ENCODE measurements around the gene HTT. TPM values are rescaled to one million over a fixed set of nuclear protein-coding genes. Genes with fewer than 3 reads are reported as not detected.

HTT gene
- total RNA-seq, 2 donors from 2014 or later, result 104 to 109 TPM

DNA sequence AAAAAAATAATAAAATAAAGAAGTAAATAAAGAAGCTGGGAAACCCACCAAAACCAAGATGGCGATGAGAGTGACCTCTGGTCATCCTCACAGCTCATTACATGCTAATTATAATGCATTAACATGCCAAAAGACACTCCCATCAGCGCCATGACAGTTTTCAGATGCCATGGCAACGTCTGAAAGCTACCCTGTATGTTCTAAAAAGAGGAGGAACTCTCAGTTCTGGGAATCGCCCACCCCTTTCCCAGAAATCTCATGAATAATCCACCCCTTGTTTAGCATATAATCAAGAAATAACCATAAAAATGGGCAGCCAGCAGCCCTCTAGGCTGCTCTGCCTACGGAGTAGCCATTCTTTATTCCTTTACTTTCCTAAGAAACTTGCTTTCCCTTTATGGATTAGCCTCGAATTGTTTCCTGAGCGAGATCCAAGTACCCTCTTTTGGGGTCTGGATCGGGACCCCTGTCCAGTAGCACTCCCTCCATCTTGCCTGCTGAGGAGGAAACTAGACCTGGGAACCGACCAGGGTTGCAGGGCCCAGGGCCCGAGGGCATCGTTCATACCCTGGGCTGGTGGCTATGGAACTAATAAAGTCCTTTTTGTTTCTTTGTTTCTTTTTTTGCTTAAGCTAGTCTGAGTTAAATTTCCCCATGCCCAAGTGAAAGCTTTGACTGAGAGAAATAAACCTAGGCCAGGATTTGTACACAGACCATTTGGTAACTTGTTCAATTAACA is 31.0 kb upstream of the HTT start:
- TF ChIP-seq, protein P1, sequence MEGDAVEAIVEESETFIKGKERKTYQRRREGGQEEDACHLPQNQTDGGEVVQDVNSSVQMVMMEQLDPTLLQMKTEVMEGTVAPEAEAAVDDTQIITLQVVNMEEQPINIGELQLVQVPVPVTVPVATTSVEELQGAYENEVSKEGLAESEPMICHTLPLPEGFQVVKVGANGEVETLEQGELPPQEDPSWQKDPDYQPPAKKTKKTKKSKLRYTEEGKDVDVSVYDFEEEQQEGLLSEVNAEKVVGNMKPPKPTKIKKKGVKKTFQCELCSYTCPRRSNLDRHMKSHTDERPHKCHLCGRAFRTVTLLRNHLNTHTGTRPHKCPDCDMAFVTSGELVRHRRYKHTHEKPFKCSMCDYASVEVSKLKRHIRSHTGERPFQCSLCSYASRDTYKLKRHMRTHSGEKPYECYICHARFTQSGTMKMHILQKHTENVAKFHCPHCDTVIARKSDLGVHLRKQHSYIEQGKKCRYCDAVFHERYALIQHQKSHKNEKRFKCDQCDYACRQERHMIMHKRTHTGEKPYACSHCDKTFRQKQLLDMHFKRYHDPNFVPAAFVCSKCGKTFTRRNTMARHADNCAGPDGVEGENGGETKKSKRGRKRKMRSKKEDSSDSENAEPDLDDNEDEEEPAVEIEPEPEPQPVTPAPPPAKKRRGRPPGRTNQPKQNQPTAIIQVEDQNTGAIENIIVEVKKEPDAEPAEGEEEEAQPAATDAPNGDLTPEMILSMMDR (conservative IDR thresholded peaks at IDR 0.05), result no peak
- H3K4me1 ChIP-seq (ENCODE audit: control insufficient read depth, insufficient read depth, low read length), result no peaks in the 10 kb centered on the region
- H3K9ac ChIP-seq (ENCODE audit: extremely low read depth, low read length, poor library complexity, severe bottlenecking), result no peak overlapping the region
- no peak overlapping the region for H3K4me3 ChIP-seq (ENCODE audit: low read length)
- H3K27ac ChIP-seq (ENCODE audit: low read depth, low read length), result no peak overlapping the region
- Mint-ChIP-seq H3K4me3 (no peak overlapping the region), H3K27ac (no peak overlapping the region), H3K36me3 (ENCODE audit: low read depth) (no peaks in the 10 kb centered on the region), H3K4me1 (peaks cover 3% of the 10 kb centered on the region), H3K9me3 (no peaks in the 10 kb centered on the region), H3K27me3 (ENCODE audit: insufficient read depth) (peaks cover 7% of the 10 kb centered on the region)
- DNase-seq, result no peak
- H3K36me3 ChIP-seq (ENCODE audit: control insufficient read depth, insufficient read depth, low read length), result no peaks in the 10 kb centered on the region
- H3K9me3 ChIP-seq (ENCODE audit: control insufficient read depth, low read length), result no peaks in the 10 kb centered on the region
- 88 to 95% methylated on average over 7 to 11 of the region's 11 CpGs for WGBS, 2 experiments (ENCODE audit: insufficient coverage in 1 of 2, insufficient read length in 1 of 2)
- no peaks in the 10 kb centered on the region for H3K27me3 ChIP-seq (ENCODE audit: control insufficient read depth, insufficient read depth, low read length, poor library complexity, severe bottlenecking)

DNA sequence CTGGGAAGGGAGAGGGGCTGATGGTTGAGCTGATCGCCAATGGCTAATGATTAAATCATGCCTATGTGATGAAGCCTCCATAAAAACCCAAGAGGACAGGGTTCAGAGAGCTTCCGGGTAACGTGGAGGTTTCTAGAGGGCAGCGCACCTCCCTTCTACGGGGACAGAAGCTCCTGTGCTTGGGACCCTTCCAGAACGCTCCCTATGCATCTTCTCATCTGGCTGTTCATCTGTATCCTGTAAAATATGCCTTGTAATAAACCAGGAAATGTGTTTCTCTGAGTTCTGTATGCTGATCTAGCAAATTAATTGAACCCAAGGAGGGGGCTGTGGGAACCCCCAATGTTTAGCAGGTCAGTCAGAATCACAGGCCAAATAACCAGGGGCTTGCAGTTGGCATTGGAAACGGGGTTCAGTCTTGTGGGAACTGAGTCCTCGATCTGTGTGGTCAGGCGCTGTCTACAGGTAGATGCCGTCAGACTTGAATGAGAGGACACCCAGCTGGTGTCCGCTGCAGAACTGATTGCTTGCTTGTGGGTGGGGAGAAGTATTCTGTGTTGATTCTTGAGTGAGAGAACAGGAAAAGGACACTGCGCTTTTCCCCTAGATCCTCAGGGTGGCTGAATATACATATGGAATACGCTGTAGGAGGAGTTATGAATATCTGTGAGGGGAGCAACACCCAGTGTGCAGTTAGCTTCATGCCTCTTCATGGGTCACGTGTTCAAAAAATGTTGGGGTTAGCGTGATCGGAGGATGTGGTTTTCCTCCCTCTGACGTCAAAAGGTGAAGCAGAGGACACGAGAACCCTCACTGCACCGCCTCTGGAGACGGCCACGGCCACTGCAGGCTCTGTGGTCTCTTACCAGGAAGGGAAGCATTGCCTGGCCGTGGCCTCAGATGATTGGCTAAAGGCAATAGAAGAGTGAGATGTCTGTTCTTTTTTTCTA is 29.3 kb upstream of the HTT start:
- H3K36me3 Mint-ChIP-seq (ENCODE audit: low read depth), result no peaks in the 10 kb centered on the region
- no peak for DNase-seq
- Histone ChIP-seq H3K4me1 (ENCODE audit: control insufficient read depth, insufficient read depth, low read length) (no peaks in the 10 kb centered on the region), H3K9me3 (ENCODE audit: control insufficient read depth, low read length) (no peaks in the 10 kb centered on the region), H3K4me3 (ENCODE audit: low read length) (no peak overlapping the region), H3K9ac (ENCODE audit: extremely low read depth, low read length, poor library complexity, severe bottlenecking) (no peak overlapping the region), H3K27ac (ENCODE audit: low read depth, low read length) (no peak overlapping the region), H3K36me3 (ENCODE audit: control insufficient read depth, insufficient read depth, low read length) (no peaks in the 10 kb centered on the region), H3K27me3 (ENCODE audit: control insufficient read depth, insufficient read depth, low read length, poor library complexity, severe bottlenecking) (no peaks in the 10 kb centered on the region)
- H3K9me3 Mint-ChIP-seq, result no peaks in the 10 kb centered on the region
- 94 to 96% methylated on average over 18 to 22 of the region's 22 CpGs for whole genome bisulfite sequencing, 2 experiments (ENCODE audit: insufficient coverage in 1 of 2, insufficient read length in 1 of 2)
- H3K4me1 Mint-ChIP-seq, result peaks cover 3% of the 10 kb centered on the region
- no peak overlapping the region for H3K27ac Mint-ChIP-seq
- TF ChIP-seq, protein P1 (conservative IDR thresholded peaks at IDR 0.05), result no peak
- H3K4me3 Mint-ChIP-seq, result no peak overlapping the region
- peaks cover 7% of the 10 kb centered on the region for H3K27me3 Mint-ChIP-seq (ENCODE audit: insufficient read depth)

DNA sequence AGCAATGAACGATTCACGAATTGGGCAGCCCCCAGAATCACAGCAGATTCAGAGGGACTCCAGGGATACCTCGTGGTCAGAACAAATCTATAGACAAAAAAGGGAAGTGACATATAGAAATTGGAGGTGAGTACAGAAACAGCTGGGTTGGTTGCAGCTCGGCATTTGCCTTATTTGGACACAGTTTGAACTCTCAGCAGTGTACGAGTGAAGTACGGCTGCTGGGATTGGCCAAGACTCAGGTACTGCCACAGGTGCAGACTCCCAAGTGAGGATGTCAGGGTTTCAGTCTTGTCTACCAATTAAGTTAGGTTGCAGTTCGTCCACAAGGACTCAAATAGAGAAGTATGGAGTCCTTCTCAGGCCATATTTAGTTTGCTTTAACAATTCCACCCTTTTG is 28.3 kb upstream of the HTT start:
- H3K4me1 ChIP-seq (ENCODE audit: control insufficient read depth, insufficient read depth, low read length), result no peaks in the 10 kb centered on the region
- WGBS, 2 experiments (ENCODE audit: insufficient coverage in 1 of 2, insufficient read length in 1 of 2), result 87 to 90% methylated on average over 7 of the region's 7 CpGs
- Mint-ChIP-seq H3K4me1 (peaks cover 3% of the 10 kb centered on the region), H3K27me3 (ENCODE audit: insufficient read depth) (peaks cover 7% of the 10 kb centered on the region), H3K27ac (no peak overlapping the region), H3K36me3 (ENCODE audit: low read depth) (no peaks in the 10 kb centered on the region), H3K9me3 (no peaks in the 10 kb centered on the region), H3K4me3 (no peak overlapping the region)
- no peak overlapping the region for H3K4me3 ChIP-seq (ENCODE audit: low read length)
- no peaks in the 10 kb centered on the region for H3K36me3 ChIP-seq (ENCODE audit: control insufficient read depth, insufficient read depth, low read length)
- TF ChIP-seq, protein P1 (conservative IDR thresholded peaks at IDR 0.05), result no peak
- no peak overlapping the region for H3K27ac ChIP-seq (ENCODE audit: low read depth, low read length)
- H3K9ac ChIP-seq (ENCODE audit: extremely low read depth, low read length, poor library complexity, severe bottlenecking), result no peak overlapping the region
- no peak for DNase-seq
- no peaks in the 10 kb centered on the region for H3K27me3 ChIP-seq (ENCODE audit: control insufficient read depth, insufficient read depth, low read length, poor library complexity, severe bottlenecking)
- H3K9me3 ChIP-seq (ENCODE audit: control insufficient read depth, low read length), result no peaks in the 10 kb centered on the region
